Measurements from ENCODE around the gene TAAR9. TPM values are rescaled to one million over a fixed set of nuclear protein-coding genes. Genes with fewer than 3 reads are reported as not detected.

The TAAR9 gene
- total RNA-seq, 2 donors from 2014 or later, result not detected

DNA sequence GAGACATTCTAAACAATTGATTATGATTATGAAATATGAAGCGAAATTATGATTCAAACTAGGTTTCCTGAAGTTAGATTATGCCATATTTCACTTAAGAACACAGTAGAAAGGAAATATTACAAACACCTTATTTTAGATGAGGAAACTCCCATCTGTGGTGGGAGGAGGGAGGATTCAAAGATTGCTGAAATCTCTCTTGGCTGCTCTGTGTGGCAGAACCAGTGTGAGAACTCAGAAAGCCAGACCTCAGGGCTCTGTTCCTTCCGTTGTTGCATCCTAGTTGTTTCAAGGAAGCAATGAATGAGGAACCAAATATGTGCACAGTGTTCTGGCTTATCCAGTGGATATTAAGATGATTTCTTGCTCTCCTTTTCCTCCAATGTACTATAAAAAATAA lies 49.3 kb downstream of the TAAR9 start:
- TF ChIP-seq, protein P1, sequence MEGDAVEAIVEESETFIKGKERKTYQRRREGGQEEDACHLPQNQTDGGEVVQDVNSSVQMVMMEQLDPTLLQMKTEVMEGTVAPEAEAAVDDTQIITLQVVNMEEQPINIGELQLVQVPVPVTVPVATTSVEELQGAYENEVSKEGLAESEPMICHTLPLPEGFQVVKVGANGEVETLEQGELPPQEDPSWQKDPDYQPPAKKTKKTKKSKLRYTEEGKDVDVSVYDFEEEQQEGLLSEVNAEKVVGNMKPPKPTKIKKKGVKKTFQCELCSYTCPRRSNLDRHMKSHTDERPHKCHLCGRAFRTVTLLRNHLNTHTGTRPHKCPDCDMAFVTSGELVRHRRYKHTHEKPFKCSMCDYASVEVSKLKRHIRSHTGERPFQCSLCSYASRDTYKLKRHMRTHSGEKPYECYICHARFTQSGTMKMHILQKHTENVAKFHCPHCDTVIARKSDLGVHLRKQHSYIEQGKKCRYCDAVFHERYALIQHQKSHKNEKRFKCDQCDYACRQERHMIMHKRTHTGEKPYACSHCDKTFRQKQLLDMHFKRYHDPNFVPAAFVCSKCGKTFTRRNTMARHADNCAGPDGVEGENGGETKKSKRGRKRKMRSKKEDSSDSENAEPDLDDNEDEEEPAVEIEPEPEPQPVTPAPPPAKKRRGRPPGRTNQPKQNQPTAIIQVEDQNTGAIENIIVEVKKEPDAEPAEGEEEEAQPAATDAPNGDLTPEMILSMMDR (conservative IDR thresholded peaks at IDR 0.05), result no peak
- Histone ChIP-seq H3K4me3 (ENCODE audit: low read length) (no peak overlapping the region), H3K4me1 (ENCODE audit: control insufficient read depth, insufficient read depth, low read length) (no peaks in the 10 kb centered on the region), H3K27ac (ENCODE audit: low read depth, low read length) (no peak overlapping the region), H3K9me3 (ENCODE audit: control insufficient read depth, low read length) (no peaks in the 10 kb centered on the region), H3K36me3 (ENCODE audit: control insufficient read depth, insufficient read depth, low read length) (no peaks in the 10 kb centered on the region), H3K27me3 (ENCODE audit: control insufficient read depth, insufficient read depth, low read length, poor library complexity, severe bottlenecking) (no peaks in the 10 kb centered on the region), H3K9ac (ENCODE audit: extremely low read depth, low read length, poor library complexity, severe bottlenecking) (no peak overlapping the region)
- Mint-ChIP-seq H3K27me3 (ENCODE audit: insufficient read depth) (peaks cover 3% of the 10 kb centered on the region), H3K9me3 (no peaks in the 10 kb centered on the region), H3K27ac (no peak overlapping the region), H3K4me1 (no peaks in the 10 kb centered on the region), H3K4me3 (no peak overlapping the region), H3K36me3 (ENCODE audit: low read depth) (no peaks in the 10 kb centered on the region)
- DNase-seq, result no peak
- 83 to 95% methylated on average over 1 of the region's 2 CpGs for WGBS, 2 experiments (ENCODE audit: insufficient coverage in 1 of 2, insufficient read length in 1 of 2)

Other genes with a start within 250 kb of the TAAR9 start
- 1 to 10 TPM; 1.3 to 3.2 TPM for gene MOXD1, start 136.8 kb upstream of the TAAR9 start, total RNA-seq
- 10 to 100 TPM; 36.6 to 41.7 TPM for gene STX7, start 25.2 kb upstream of the TAAR9 start, total RNA-seq
- gene TAAR8, start 14.4 kb downstream of the TAAR9 start, total RNA-seq, result not detected
- not detected for gene TAAR6, start 32.0 kb downstream of the TAAR9 start, total RNA-seq
- not detected for gene TAAR5, start 51.5 kb downstream of the TAAR9 start, total RNA-seq
- not detected for gene TAAR2, start 86.0 kb downstream of the TAAR9 start, total RNA-seq
- not detected for gene TAAR1, start 120.9 kb downstream of the TAAR9 start, total RNA-seq
- gene VNN1, start 175.8 kb downstream of the TAAR9 start, total RNA-seq, result not detected
- gene VNN2, start 219.6 kb downstream of the TAAR9 start, total RNA-seq, result not detected